ENCODE measurements around the gene LDLRAD4.
"Not testable (repeated sequence)": the region's sequence is repeated elsewhere in the genome, so short reads cannot be mapped to it uniquely, and the experiment has no call there.

The LDLRAD4 gene

GRCh38 chr18:13603304-13604019 is 384.9 kb downstream of the LDLRAD4 start:
- no peak overlapping the region for H3K27ac ChIP-seq (ENCODE audit: low read depth, low read length)
- no peaks in the 10 kb centered on the region for H3K27me3 ChIP-seq (ENCODE audit: control insufficient read depth, insufficient read depth, low read length)
- no peak overlapping the region for H3K9ac ChIP-seq (ENCODE audit: low read length)
- H3K4me1 ChIP-seq (ENCODE audit: control insufficient read depth, insufficient read depth, low read length): no peaks in the 10 kb centered on the region
- H3K9me3 ChIP-seq (ENCODE audit: control insufficient read depth, insufficient read depth, low read depth, low read length): peaks cover 7% of the 10 kb centered on the region
- H3K36me3 ChIP-seq (ENCODE audit: control insufficient read depth, insufficient read depth, low read length): no peaks in the 10 kb centered on the region
- H3K4me3 ChIP-seq (ENCODE audit: low read depth, low read length): no peak overlapping the region

GRCh38 chr18:13604786-13605185 is 386.2 kb downstream of the LDLRAD4 start:
- Histone ChIP-seq H3K4me3 (ENCODE audit: low read depth, low read length) (no peak overlapping the region), H3K9ac (ENCODE audit: low read length) (no peak overlapping the region), H3K9me3 (ENCODE audit: control insufficient read depth, insufficient read depth, low read depth, low read length) (no peaks in the 10 kb centered on the region), H3K4me1 (ENCODE audit: control insufficient read depth, insufficient read depth, low read length) (no peaks in the 10 kb centered on the region), H3K27me3 (ENCODE audit: control insufficient read depth, insufficient read depth, low read length) (no peaks in the 10 kb centered on the region), H3K27ac (ENCODE audit: low read depth, low read length) (no peak overlapping the region), H3K36me3 (ENCODE audit: control insufficient read depth, insufficient read depth, low read length) (no peaks in the 10 kb centered on the region)

GRCh38 chr18:13605477-13605876 is 386.9 kb downstream of the LDLRAD4 start:
- Histone ChIP-seq H3K9me3 (ENCODE audit: control insufficient read depth, insufficient read depth, low read depth, low read length) (no peaks in the 10 kb centered on the region), H3K27ac (ENCODE audit: low read depth, low read length) (no peak overlapping the region), H3K4me1 (ENCODE audit: control insufficient read depth, insufficient read depth, low read length) (peaks cover under 1% of the 10 kb centered on the region; the same call in 1 of the 2 replicates), H3K4me3 (ENCODE audit: low read depth, low read length) (no peak overlapping the region), H3K27me3 (ENCODE audit: control insufficient read depth, insufficient read depth, low read length) (peaks cover 2% of the 10 kb centered on the region), H3K9ac (ENCODE audit: low read length) (no peak overlapping the region), H3K36me3 (ENCODE audit: control insufficient read depth, insufficient read depth, low read length) (no peaks in the 10 kb centered on the region)

DNA sequence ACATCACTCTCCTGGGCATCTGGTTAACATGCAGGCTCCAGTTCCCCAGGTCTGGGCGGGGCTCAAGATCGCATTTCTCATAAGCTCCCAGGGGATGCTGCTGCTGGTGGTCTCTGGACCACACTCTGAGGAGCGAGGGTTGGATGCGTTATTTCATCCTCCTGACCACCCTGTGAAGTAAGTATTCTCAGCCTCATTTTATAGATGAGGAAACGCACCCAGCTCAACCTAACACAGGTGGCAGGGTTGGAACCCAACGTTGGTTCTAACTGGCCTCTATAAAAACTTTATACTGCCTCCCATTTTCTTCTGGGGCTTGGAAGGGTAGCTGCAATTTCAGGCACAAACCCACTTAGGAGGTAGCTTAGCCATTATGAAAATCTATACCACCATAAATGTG is 387.3 kb downstream of the LDLRAD4 start:
- H3K36me3 ChIP-seq (ENCODE audit: control insufficient read depth, insufficient read depth, low read length): no peaks in the 10 kb centered on the region
- H3K9me3 ChIP-seq (ENCODE audit: control insufficient read depth, insufficient read depth, low read depth, low read length): no peaks in the 10 kb centered on the region
- H3K4me1 ChIP-seq (ENCODE audit: control insufficient read depth, insufficient read depth, low read length): peaks cover 5% of the 10 kb centered on the region
- H3K4me3 ChIP-seq (ENCODE audit: low read depth, low read length): no peak overlapping the region
- H3K9ac ChIP-seq (ENCODE audit: low read length): no peak overlapping the region
- H3K27me3 ChIP-seq (ENCODE audit: control insufficient read depth, insufficient read depth, low read length): peaks cover 7% of the 10 kb centered on the region
- H3K27ac ChIP-seq (ENCODE audit: low read depth, low read length): no peak overlapping the region

DNA sequence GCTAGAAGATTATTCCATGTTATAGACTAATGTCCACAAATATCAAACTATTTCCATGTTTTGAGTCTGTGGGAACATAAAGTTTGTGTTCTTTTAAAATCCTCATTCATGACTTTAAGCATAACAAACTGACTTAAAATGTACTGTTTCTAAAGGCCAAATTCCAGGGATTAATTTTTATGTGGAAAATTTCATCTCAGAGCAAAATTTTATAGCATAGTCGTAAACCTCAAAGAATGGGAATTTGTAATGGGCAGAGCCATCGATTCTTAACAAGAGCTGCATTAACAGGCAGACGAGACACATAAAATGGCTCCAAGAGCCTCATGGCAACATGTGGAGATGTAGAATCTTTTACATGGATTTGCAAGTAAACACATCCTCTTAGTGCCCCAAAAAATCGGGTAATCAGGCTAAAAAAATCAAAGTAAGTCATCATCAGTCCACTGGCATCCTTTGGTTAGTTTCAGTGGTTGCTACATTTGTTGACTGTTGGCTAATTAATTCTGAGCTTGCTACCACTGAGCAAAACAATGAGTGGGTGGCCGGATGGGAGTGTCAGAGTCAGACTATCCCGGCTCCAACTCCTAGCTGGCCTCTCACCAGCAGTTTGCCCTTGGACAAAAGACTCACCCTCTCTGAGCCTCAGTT is 388.2 kb downstream of the LDLRAD4 start:
- Histone ChIP-seq H3K4me3 (ENCODE audit: low read depth, low read length) (no peak overlapping the region), H3K4me1 (ENCODE audit: control insufficient read depth, insufficient read depth, low read length) (peaks cover 13% of the 10 kb centered on the region), H3K27me3 (ENCODE audit: control insufficient read depth, insufficient read depth, low read length) (peaks cover 15% of the 10 kb centered on the region), H3K27ac (ENCODE audit: low read depth, low read length) (no peak overlapping the region), H3K9me3 (ENCODE audit: control insufficient read depth, insufficient read depth, low read depth, low read length) (no peaks in the 10 kb centered on the region), H3K9ac (ENCODE audit: low read length) (no peak overlapping the region), H3K36me3 (ENCODE audit: control insufficient read depth, insufficient read depth, low read length) (no peaks in the 10 kb centered on the region)

GRCh38 chr18:13608024-13608562 is 389.5 kb downstream of the LDLRAD4 start:
- H3K27me3 ChIP-seq (ENCODE audit: control insufficient read depth, insufficient read depth, low read length): peaks cover 28% of the 10 kb centered on the region
- H3K36me3 ChIP-seq (ENCODE audit: control insufficient read depth, insufficient read depth, low read length); H3K27ac ChIP-seq (ENCODE audit: low read depth, low read length); H3K9me3 ChIP-seq (ENCODE audit: control insufficient read depth, insufficient read depth, low read depth, low read length); H3K9ac ChIP-seq (ENCODE audit: low read length); H3K4me3 ChIP-seq (ENCODE audit: low read depth, low read length): not testable (repeated sequence)
- H3K4me1 ChIP-seq (ENCODE audit: control insufficient read depth, insufficient read depth, low read length): peaks cover 19% of the 10 kb centered on the region

DNA sequence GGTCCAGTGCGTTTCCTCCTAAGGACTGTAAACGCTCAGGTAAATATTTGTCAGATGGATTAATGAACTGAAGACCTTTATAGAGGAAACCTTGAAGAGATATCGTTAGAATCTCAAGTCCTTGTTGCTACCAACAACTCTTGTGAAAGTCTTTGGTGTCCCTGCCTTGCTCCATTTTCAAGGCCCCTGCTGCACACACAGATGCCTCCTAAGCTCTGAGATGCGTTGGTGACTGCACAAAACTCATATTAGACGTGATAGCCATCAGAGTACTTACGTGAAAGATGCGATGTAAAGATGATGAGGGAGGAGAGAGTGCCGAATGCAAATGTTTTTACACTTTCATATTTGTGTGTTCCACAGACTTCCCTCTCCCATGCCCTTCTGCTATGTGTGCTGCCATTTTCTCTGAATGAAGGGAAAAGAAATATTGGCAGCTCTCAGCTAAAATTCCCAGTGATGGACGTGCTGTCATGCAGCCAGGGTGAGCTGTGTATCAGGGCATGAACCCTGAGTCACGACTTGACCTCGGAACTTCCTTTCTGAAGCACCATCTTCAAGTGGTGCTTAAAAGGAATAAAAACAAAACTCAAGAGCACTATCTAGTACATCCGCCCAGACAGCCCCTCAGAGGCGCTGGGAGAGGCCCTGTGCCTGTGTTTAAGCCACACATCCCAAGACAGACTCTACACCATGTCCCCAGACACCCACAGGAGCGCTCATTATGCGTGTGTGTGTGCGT is 390.4 kb downstream of the LDLRAD4 start:
- Histone ChIP-seq H3K4me3 (ENCODE audit: low read depth, low read length) (no peak overlapping the region), H3K9ac (ENCODE audit: low read length) (no peak overlapping the region), H3K27ac (ENCODE audit: low read depth, low read length) (no peak overlapping the region), H3K9me3 (ENCODE audit: control insufficient read depth, insufficient read depth, low read depth, low read length) (no peaks in the 10 kb centered on the region), H3K27me3 (ENCODE audit: control insufficient read depth, insufficient read depth, low read length) (peaks cover 34% of the 10 kb centered on the region), H3K4me1 (ENCODE audit: control insufficient read depth, insufficient read depth, low read length) (peaks cover 19% of the 10 kb centered on the region), H3K36me3 (ENCODE audit: control insufficient read depth, insufficient read depth, low read length) (no peaks in the 10 kb centered on the region)

- Histone ChIP-seq H3K9me3 (ENCODE audit: control insufficient read depth, insufficient read depth, low read depth, low read length) (no peaks in the 10 kb centered on the region), H3K4me3 (ENCODE audit: low read depth, low read length) (peak overlapping the region; percentile 29; the same call in 1 of the 2 replicates), H3K4me1 (ENCODE audit: control insufficient read depth, insufficient read depth, low read length) (peaks cover 19% of the 10 kb centered on the region), H3K27me3 (ENCODE audit: control insufficient read depth, insufficient read depth, low read length) (peaks cover 34% of the 10 kb centered on the region), H3K36me3 (ENCODE audit: control insufficient read depth, insufficient read depth, low read length) (no peaks in the 10 kb centered on the region), H3K27ac (ENCODE audit: low read depth, low read length) (no peak overlapping the region), H3K9ac (ENCODE audit: low read length) (no peak overlapping the region)
Measured at GRCh38 chr18:13610555-13611141, 392.1 kb downstream of the LDLRAD4 start.

DNA sequence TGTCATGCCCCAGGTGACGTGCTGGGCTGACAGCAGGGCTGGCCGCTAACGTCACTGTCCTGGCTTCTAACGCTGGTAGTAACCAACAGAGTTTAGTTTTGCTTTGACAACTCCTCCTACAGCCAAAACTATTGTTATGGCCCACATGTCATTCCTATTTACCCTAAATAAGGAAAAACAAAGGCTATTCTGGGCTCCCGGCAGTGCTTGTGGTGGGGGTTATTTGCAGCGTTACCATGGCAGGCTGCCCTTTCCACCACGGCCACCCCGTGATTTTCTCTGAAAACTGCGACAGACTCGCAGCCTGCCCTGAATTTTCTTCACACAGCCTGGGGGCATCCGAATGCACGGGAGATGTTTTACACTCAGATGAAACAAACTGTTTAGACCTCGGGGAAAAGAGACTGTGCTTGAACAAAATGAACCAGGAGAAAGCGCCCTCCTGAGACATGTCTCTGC is 392.6 kb downstream of the LDLRAD4 start:
- H3K27ac ChIP-seq (ENCODE audit: low read depth, low read length): no peak overlapping the region
- H3K4me1 ChIP-seq (ENCODE audit: control insufficient read depth, insufficient read depth, low read length): peaks cover 19% of the 10 kb centered on the region
- H3K36me3 ChIP-seq (ENCODE audit: control insufficient read depth, insufficient read depth, low read length): no peaks in the 10 kb centered on the region
- H3K9me3 ChIP-seq (ENCODE audit: control insufficient read depth, insufficient read depth, low read depth, low read length): no peaks in the 10 kb centered on the region
- H3K9ac ChIP-seq (ENCODE audit: low read length): no peak overlapping the region
- peak overlapping the region; percentile 29; the same call in 1 of the 2 replicates for H3K4me3 ChIP-seq (ENCODE audit: low read depth, low read length)
- peaks cover 34% of the 10 kb centered on the region for H3K27me3 ChIP-seq (ENCODE audit: control insufficient read depth, insufficient read depth, low read length)

- Histone ChIP-seq H3K4me1 (ENCODE audit: control insufficient read depth, insufficient read depth, low read length) (peaks cover 19% of the 10 kb centered on the region), H3K9ac (ENCODE audit: low read length) (peak overlapping the region; percentile 8), H3K9me3 (ENCODE audit: control insufficient read depth, insufficient read depth, low read depth, low read length) (no peaks in the 10 kb centered on the region), H3K27me3 (ENCODE audit: control insufficient read depth, insufficient read depth, low read length) (peaks cover 34% of the 10 kb centered on the region), H3K36me3 (ENCODE audit: control insufficient read depth, insufficient read depth, low read length) (no peaks in the 10 kb centered on the region), H3K27ac (ENCODE audit: low read depth, low read length) (no peak overlapping the region), H3K4me3 (ENCODE audit: low read depth, low read length) (peak overlapping the region; percentile 29)
Measured at GRCh38 chr18:13611601-13612195, 393.1 kb downstream of the LDLRAD4 start.

Measured in HUES6 (cell line).